Fibroblast of lung (primary cell): ENCODE measurements around the gene ELFN2. TPM values are rescaled to one million over a fixed set of nuclear protein-coding genes. Genes with fewer than 3 reads are reported as not detected.

Experiments used
- DNase-seq, 2 donors: peaks; one replicate each; pipeline versions ENCODE4 v3.0.0 to v3.0.0-alpha.2; 2010; ENCODE audit warnings: low read depth in 2 of 2
- H2AFZ ChIP-seq: 2 replicates; pipeline ENCODE4 v1.5.1; 2012; ENCODE audit warnings: low read length, control low read depth, inconsistent platforms
- H3K27ac ChIP-seq: 2 replicates; pipeline ENCODE4 v1.5.1; 2011; ENCODE audit warnings: low read length, control low read depth; ENCODE audit not compliant: insufficient read depth
- H3K27me3 ChIP-seq: 2 replicates; pipeline ENCODE4 v1.5.1; 2011; ENCODE audit warnings: mild to moderate bottlenecking, low read length; ENCODE audit not compliant: control insufficient read depth, insufficient read depth
- H3K36me3 ChIP-seq: 2 replicates; pipeline ENCODE4 v1.5.1; 2011; ENCODE audit warnings: low read length; ENCODE audit not compliant: control insufficient read depth, insufficient read depth
- H3K4me1 ChIP-seq: 2 replicates; pipeline ENCODE4 v1.5.1; 2011; ENCODE audit warnings: low read length; ENCODE audit not compliant: control insufficient read depth, insufficient read depth; ENCODE audit errors: extremely low read depth
- H3K4me2 ChIP-seq: 2 replicates; pipeline ENCODE4 v1.5.1; 2011; ENCODE audit warnings: low read length, control low read depth; ENCODE audit not compliant: insufficient read depth; ENCODE audit errors: extremely low read depth
- H3K4me3 ChIP-seq, 4 experiments: fragments of 200-600 bp in 1 of 4; sonication (generic) in 1 of 4; replicated peaks in 1 of 4; 2 replicates each; pipeline ENCODE4 v1.5.1; 2011 to 2016; ENCODE audit warnings: low read length in 4 of 4, low read depth in 3 of 4, mild to moderate bottlenecking in 3 of 4, control low read depth in 2 of 4, inconsistent platforms in 1 of 4, mixed read lengths in 1 of 4; ENCODE audit not compliant: insufficient read depth in 1 of 4; ENCODE audit errors: control extremely low read depth in 1 of 4
- H3K79me2 ChIP-seq: 2 replicates; pipeline ENCODE4 v1.5.1; 2012; ENCODE audit warnings: mild to moderate bottlenecking, low read length, inconsistent platforms; ENCODE audit not compliant: control insufficient read depth, insufficient read depth
- H3K9ac ChIP-seq: 2 replicates; pipeline ENCODE4 v1.5.1; 2011; ENCODE audit warnings: mild to moderate bottlenecking, low read length, control low read depth; ENCODE audit not compliant: insufficient read depth
- H3K9me3 ChIP-seq: 2 replicates; pipeline ENCODE4 v1.5.1; 2012; ENCODE audit warnings: low read depth, low read length; ENCODE audit not compliant: control insufficient read depth, insufficient read depth
- H4K20me1 ChIP-seq: 2 replicates; pipeline ENCODE4 v1.5.1; 2011; ENCODE audit warnings: low read length; ENCODE audit not compliant: control insufficient read depth, insufficient read depth; ENCODE audit errors: extremely low read depth
- CTCF ChIP-seq, 2 donors: IDR thresholded peaks in 1 of 2; conservative IDR thresholded peaks in 1 of 2; 1 replicate in 1 of 2; 2 replicates in 1 of 2; pipeline ENCODE4 v1.5.1; 2011 to 2012; ENCODE audit warnings: low read length in 2 of 2, control low read depth in 1 of 2, inconsistent platforms in 1 of 2, low read depth in 1 of 2, mild to moderate bottlenecking in 1 of 2
- EZH2 ChIP-seq: IDR thresholded peaks from 2 replicates; pipeline ENCODE4 v1.5.1; 2012; ENCODE audit warnings: low read length, control low read depth, mild to moderate bottlenecking; ENCODE audit errors: missing control alignments
- polyA plus RNA-seq, 2 donors: library from polyadenylated mRNA; depleted of rRNA in 1 of 2; stranded (reverse) in 1 of 2; unstranded in 1 of 2; fragments of >200 nt; gene quantifications; 2 replicates each; pipeline ENCODE4 v1.2.1, GENCODE V29; 2011 to 2012; ENCODE audit warnings: missing spikeins in 1 of 2
- total RNA-seq: library from RNA; depleted of rRNA; stranded (reverse); fragments of >200 nt; gene quantifications from 2 replicates; pipeline ENCODE4 v1.2.1, GENCODE V29; 2014

The ELFN2 gene
- total and polyA plus RNA-seq, 2 donors (not counting 1 experiment from before 2014, with no cell fraction given): under 0.01 to 0.02 TPM

GRCh38 chr22:37379722-37380121 lies 47.6 kb downstream of the ELFN2 start:
- H3K4me1 ChIP-seq: peaks cover 5% of the 10 kb centered on the region
- peaks cover 37% of the 10 kb centered on the region for H3K27me3 ChIP-seq
- H3K4me2 ChIP-seq: no peak overlapping the region
- no peaks in the 10 kb centered on the region for H3K36me3 ChIP-seq
- H2AFZ ChIP-seq: no peak overlapping the region
- TF ChIP-seq CTCF (conservative IDR thresholded peaks at IDR 0.05 in 1 of 2, IDR thresholded peaks at IDR 0.05 in 1 of 2; ENCODE audit: low read depth in 1 of 2, low read length in 2 of 2) (no peak), EZH2 (no peak)
- H3K27ac ChIP-seq: no peak overlapping the region
- H3K9ac ChIP-seq: no peak overlapping the region
- no peaks in the 10 kb centered on the region for H3K9me3 ChIP-seq
- no peak overlapping the region for H3K4me3 ChIP-seq
- H3K79me2 ChIP-seq: no peaks in the 10 kb centered on the region
- no peak for DNase-seq
- no peaks in the 10 kb centered on the region for H4K20me1 ChIP-seq

- H3K27me3 ChIP-seq: peaks cover 37% of the 10 kb centered on the region
- no peak overlapping the region for H3K4me2 ChIP-seq
- H3K36me3 ChIP-seq: no peaks in the 10 kb centered on the region
- H4K20me1 ChIP-seq: no peaks in the 10 kb centered on the region
- H3K79me2 ChIP-seq: no peaks in the 10 kb centered on the region
- H3K9ac ChIP-seq: no peak overlapping the region
- no peak for DNase-seq
- peaks cover 5% of the 10 kb centered on the region for H3K4me1 ChIP-seq
- H3K4me3 ChIP-seq: no peak overlapping the region
- no peaks in the 10 kb centered on the region for H3K9me3 ChIP-seq
- no peak overlapping the region for H3K27ac ChIP-seq
- no peak for TF ChIP-seq EZH2
- TF ChIP-seq CTCF (conservative IDR thresholded peaks at IDR 0.05 in 1 of 2, IDR thresholded peaks at IDR 0.05 in 1 of 2; ENCODE audit: low read depth in 1 of 2, low read length in 2 of 2): no peak
- no peak overlapping the region for H2AFZ ChIP-seq
Measured at GRCh38 chr22:37379085-37379484, 48.2 kb downstream of the ELFN2 start.

GRCh38 chr22:37378642-37379058 lies 48.6 kb downstream of the ELFN2 start:
- H3K4me2 ChIP-seq: no peak overlapping the region
- H3K4me3 ChIP-seq: no peak overlapping the region
- DNase-seq: no peak
- H3K27me3 ChIP-seq: peaks cover 37% of the 10 kb centered on the region
- H3K36me3 ChIP-seq: no peaks in the 10 kb centered on the region
- TF ChIP-seq EZH2: no peak
- no peak for TF ChIP-seq CTCF (conservative IDR thresholded peaks at IDR 0.05 in 1 of 2, IDR thresholded peaks at IDR 0.05 in 1 of 2; ENCODE audit: low read depth in 1 of 2, low read length in 2 of 2)
- no peaks in the 10 kb centered on the region for H3K9me3 ChIP-seq
- H2AFZ ChIP-seq: no peak overlapping the region
- H3K27ac ChIP-seq: no peak overlapping the region
- H3K4me1 ChIP-seq: peaks cover 5% of the 10 kb centered on the region
- no peaks in the 10 kb centered on the region for H3K79me2 ChIP-seq
- no peak overlapping the region for H3K9ac ChIP-seq
- H4K20me1 ChIP-seq: no peaks in the 10 kb centered on the region
